Fibroblast of lung (primary cell): ENCODE results near the gene OR2J2.
"Not testable (repeated sequence)": the region's sequence is repeated elsewhere in the genome, so short reads cannot be mapped to it uniquely, and the experiment has no call there.

Experiments
- CTCF ChIP-seq, 2 donors: IDR thresholded peaks in 1 of 2; conservative IDR thresholded peaks in 1 of 2; 1 replicate in 1 of 2; 2 replicates in 1 of 2; pipeline ENCODE4 v1.5.1; 2011 to 2012; ENCODE audit warnings: low read length in 2 of 2, control low read depth in 1 of 2, inconsistent platforms in 1 of 2, low read depth in 1 of 2, mild to moderate bottlenecking in 1 of 2
- EZH2 ChIP-seq: IDR thresholded peaks from 2 replicates; pipeline ENCODE4 v1.5.1; 2012; ENCODE audit warnings: low read length, control low read depth, mild to moderate bottlenecking; ENCODE audit errors: missing control alignments

- TF ChIP-seq CTCF (conservative IDR thresholded peaks at IDR 0.05 in 1 of 2, IDR thresholded peaks at IDR 0.05 in 1 of 2; ENCODE audit: low read depth in 1 of 2, low read length in 2 of 2); EZH2: not testable (repeated sequence)
Observed at GRCh38 chr6:29149444-29149843, 21.3 kb upstream of the OR2J2 start.
